NCI-H446 (cell line): Measurements from ENCODE around the gene VAMP4.
"Not testable (repeated sequence)": the region's sequence is repeated elsewhere in the genome, so short reads cannot be mapped to it uniquely, and the experiment has no call there.

ENCODE experiments used
- DNase-seq, 2 experiments: peaks; one replicate each; lab custom pipeline; 2025; lab: John Stamatoyannopoulos, UW

Gene VAMP4

DNA sequence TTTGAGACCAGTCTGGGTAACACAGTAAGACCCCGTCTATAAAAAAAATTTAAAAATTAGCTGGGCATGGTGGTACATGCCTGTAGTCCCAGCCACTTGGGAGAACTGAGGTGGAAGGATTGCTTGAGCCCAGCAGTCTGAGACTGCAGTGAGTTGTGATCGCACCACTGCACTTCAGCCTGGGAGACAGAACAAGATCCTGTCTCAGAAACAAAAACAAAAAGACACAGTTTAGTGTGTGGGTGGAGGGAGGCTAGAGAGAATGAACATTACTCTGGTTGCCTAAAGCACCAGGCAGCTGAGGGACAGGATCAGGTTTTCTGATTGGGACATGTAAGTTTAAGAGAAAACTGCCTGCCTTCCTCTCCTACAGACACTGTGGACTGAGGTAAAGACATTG is 42.3 kb downstream of the VAMP4 start:
- DNase-seq = no peak

DNA sequence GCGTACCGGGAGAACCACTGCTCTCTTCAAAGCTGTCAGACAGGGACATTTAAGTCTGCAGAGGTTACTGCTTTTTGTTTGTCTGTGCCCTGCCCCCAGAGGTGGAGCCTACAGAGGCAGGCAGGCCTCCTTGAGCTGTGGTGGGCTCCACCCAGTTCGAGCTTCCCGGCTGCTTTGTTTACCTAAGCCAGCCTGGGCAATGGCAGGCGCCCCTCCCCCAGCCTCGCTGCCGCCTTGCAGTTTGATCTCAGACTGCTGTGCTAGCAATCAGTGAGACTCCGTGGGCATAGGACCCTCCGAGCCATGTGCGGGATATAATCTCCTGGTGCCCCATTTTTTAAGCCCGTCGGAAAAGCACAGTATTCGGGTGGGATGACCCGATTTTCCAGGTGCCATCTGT is 46.1 kb downstream of the VAMP4 start:
- not testable (repeated sequence) for DNase-seq

DNA sequence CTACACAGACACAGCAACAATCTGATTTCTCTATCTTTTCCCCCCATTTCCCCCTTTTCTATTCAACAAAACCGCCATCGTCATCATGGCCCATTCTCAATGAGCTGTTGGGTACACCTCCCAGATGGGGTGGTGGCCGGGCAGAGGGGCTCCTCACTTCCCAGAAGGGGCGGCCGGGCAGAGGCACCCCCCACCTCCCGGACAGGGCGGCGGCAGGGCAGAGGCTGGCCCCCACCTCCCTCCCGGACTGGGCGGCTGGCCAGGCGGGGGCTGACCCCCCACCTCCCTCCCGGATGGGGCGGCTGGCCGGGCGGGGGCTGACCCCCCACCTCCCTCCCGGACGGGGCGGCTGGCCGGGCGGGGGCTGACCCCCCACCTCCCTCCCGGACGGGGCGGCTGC is 48.3 kb downstream of the VAMP4 start:
- DNase-seq = not testable (repeated sequence)

DNA sequence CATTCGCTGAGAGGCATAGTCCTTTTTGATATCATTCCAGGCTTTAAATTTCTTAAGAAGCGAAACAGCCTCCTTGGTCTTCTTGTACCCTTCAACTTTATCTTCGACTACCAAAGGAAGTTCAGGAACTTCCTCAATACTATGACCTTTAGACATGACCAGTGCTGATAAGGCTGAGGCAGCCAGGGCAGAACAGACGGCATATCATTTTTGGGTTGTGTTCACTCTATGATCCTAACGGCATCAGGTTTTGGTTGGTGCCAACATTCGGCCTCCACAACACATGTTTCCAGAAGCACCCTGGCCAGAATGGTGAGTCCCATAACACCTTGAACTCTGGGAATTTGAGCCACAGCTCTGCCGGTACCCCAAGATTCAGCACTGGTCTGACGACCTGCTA is 58.0 kb downstream of the VAMP4 start:
- no peak for DNase-seq

DNA sequence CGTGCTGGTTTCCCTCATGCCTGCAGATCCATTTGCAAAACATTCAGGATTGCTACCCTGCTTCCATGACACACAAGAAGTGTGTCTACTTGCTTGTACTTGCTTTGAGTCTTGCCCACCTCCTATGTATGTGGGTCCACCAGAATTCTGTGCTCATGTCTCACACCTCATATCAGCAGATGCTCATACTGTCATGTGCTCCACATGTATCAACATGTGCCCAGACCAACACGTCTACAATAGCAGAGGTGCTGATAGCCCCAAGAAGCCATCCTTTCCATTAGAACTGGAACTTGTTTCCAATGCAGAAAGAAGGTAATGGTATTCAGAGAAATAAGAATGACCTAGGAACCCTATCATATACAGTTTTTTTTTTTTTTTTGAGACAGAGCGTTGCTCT is 61.5 kb downstream of the VAMP4 start:
- no peak for DNase-seq

DNA sequence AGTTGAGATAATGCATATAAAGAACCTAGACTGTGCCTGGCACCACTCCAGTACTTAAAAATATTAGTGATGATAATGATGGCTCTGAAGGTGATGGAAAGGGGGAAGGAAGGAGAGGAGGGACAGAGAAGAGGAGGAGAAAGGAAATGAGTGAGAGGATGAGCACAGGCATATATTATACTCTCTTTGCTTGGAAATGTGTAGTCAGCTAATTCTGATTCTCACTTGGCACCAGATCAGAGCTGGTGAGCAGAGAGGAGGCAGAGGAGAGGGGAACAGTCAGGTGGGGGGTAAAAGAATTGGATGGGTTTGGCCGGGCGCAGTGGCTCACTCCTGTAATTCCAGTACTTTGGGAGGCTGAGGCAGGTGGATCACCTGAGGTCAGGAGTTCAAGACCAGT is 65.0 kb downstream of the VAMP4 start:
- no peak for DNase-seq

DNA sequence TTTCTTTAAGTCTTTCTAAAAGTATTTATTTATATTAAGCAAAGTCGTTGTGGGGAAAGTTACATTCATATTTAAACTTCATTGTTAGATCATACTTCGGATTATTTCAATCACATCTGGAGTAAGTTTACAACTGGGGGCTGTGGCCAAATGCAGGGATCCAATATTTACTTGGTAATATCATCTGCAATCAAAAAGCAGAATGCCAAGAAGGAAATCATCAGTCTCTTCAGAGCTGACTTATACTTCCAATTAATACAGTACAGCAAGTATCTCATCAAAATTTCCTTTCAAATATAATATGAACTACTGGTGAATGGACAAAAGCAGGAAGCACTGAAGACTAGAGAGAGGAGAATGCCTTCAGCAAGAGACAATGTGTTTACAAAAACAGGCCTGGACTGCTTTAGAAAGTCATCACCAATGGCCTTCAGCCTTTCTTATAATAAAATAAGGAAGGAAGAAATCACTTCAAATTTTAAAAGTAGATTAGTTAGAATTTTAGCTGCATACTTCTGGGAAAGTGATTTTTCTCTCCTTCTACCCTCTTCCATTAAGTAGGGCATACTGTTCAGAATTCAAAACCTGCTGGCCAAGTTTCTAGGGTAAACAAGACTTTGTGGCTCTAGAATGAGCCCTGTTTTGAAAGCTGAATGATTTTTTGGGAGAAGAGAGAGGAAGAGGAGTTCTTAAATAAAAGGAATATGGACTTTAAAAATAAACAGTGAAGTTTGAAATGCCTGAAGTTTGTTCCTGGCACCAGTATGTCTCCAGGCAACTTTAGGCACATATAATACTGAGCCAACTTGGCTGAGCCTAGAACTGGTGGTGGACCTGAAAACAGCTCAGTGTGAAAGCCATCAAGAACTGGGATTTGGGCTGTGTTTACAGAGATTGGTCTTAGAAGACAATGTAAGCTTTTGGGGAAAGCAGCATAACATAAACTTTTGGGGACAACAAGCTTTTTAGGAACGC is 67.1 kb downstream of the VAMP4 start:
- DNase-seq = peak in 1 of 2 experiments; percentile 11

DNA sequence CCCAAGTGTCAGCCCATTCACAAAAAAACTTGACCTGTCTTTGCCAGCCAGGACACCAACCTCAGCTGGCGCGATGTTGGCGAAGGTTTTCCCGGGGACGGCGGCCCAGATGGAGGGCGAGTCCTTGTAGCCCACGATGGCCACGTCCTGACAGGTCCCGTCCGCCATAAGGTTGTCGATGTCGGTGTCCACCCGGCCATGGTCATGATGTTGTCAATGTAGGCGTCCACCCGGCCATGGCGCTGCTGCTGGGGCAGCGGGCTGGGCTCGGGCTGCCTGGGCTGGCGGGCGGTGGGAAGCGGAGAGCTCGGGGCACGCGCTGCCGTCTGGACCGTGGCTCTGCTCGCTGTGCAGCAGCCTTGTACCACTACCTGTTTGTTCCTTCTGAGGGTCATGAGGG is 71.1 kb downstream of the VAMP4 start:
- DNase-seq = no peak

DNA sequence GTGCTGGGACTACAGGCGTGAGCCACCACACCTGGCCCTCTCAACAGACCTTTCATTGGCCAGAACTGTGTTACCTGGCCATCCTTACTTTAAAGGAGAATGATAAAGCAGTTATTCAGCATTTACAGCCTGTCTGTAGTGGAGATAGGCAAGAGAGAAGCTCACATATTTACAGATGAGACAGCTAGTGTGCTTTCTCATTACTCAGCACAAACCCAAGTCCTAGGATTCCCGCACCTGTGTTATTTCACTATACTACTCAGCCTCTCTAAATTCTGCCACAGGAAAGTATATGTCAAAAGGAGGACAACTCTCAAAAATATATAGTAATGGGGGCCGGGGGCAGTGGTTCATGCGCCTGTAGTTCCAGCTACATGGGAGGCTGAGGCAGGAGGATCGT is 73.5 kb downstream of the VAMP4 start:
- no peak for DNase-seq

DNA sequence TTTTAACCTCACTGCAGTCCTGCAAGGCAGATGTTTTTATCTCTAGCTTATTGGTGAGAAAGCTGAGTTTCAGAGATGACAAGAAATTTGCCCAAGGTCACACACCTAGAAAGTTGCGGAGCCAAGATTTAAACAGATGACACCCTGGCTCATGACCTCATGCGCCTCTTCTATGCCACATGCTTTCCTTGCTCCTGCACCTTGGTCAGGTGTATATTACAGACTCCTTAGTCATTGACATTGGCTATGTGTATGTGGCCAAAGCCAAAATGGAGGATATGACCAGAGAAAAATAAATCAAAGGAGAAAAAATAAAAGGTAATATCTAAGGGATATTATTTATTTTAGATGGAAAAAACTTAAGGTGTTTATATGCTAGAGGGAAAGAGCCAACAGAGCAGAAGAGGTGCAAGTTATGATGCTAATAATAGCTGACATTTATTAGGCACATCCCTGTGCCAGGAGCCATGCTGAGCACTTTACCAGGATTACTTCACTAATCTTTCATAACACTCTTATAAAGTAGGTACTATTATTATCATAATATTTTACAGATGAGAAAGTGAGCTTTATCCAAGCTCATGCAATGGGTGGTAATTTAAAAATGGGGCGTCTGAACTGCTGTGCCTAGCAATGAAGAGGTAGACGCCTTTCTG is 75.6 kb downstream of the VAMP4 start:
- no peak for DNase-seq

DNA sequence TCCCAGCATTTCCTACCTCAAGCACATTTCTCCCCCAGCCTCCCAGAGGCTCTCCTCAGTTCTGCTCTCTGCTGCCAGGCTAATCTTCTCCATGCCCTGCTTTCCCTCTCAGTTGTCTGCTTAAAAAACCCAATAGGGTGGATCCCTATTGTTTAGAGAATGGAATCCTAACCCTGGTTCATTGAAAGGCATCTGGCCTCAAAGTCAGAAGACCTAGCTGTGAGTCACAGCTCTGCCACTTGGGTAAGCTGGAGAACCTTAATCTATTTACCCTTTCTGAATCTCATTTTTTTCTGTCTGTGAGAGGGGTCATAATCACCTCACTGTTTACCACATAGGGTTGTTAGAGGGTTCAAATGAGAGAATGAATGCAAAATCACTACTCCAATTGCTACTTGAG is 76.9 kb downstream of the VAMP4 start:
- DNase-seq = no peak

DNA sequence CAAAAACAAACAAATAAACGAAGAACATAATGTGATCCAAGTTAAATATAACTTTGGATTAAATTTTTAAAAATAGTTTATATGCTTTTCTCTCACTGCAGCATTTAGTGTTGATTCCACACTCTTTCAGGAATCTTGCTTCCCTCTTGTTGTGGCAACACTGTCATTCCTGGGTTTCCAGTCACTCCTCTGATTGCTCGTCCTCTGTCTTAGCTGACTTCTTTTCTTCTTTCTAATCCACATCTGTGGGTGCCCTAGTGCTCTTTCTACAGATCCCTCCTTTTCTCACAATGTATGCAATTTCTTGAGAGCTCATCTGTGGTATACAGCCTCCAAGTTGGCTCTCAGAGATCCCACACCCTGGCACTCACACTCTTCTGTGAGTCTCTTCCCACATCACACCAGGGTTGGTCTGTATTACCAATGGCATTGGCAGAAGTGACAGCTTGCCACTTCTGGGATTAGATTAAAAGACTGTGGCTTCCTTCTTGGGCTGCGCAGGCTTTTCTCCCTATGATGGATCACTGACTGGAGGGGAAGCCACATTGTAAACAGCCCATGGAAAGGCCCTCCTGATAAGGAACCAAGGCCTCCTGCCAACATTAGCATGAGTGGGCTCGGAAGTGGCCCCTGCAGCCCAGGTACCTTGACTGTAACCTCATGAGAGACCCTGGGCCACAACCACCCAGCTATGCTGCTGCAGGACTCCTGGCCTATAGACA is 77.8 kb downstream of the VAMP4 start:
- DNase-seq = no peak

DNA sequence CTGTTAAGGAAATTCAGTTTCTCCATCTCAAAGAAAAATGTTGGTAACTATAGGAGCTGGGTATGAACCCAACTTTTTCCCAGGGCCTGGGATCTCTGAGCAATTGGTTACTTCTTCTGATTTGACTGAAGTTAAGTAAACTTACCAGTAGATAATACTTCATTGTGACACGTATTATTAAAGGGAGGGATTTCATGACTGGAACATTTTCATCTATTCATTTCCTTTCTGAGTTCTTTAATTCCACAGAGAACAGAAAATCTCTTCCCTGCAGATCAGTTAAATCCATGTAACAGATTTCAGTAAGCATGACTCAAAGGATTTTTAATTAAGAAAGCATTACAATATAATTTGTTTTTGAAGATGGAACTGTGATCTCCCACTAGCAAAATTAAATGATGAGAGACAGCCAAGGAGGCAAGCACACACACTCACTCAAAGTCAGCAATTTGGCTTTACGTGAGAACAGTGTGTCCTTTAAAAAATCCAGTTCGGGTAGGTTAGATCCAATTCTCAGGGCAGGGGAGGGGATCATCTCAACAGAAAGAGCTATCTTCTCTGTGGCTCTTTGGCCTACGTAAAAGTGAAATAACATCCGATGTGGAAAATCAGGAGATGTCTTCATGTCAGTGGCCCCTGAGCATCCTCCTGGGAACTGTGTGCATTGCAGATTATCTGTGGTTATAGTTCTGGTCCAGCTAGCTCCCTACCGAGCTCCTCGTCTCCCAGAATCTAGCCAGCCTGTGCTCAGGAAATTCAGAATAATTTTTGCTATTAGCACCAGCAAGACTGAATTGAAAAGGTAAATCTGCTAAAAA is 78.6 kb downstream of the VAMP4 start:
- DNase-seq = no peak

DNA sequence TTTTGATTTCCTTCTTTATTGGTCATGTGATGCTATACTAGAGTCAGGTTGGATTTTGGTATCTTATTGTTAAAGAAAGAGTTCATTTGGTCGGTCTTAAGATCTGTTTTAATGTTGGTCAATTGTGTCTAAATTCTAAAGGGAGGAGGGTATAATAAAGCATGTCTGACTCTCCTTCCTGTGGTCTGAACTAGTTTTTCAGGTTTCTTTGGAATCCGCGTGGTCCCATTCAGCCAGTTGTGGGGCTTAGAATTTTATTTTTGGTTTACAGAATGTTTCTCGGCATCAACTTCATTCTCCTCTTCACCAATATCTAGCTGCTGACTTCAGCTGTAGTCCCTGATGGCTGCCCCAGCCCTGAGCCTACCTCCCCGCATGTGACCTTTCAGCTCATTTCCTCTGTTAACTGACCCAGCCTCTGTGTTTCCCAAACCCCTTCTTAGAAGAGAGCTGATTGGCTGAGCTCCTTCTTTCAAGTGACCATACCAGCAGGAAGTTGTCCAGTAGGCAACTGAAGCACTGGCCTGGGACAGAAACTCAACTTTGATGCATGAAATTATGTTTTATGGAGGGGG is 80.7 kb downstream of the VAMP4 start:
- DNase-seq = no peak

DNA sequence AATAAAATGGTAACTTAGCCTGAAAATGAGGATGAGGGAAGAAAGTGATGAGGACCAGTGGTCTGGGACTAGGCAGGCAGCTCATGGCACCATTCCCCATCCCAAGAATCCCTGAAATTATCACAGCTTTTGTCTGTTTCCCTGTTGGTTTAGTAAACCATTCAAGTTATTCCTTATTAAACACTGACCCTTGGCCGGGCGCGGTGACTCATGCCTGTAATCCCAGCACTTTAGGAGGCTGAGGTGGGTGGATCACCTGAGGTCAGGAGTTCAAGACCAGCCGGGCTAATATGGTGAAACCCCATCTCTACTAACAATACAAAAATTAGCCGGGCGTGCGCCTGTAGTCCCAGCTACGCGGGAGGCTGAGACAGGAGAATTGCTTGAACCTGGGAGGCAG is 85.7 kb downstream of the VAMP4 start:
- not testable (repeated sequence) for DNase-seq

DNA sequence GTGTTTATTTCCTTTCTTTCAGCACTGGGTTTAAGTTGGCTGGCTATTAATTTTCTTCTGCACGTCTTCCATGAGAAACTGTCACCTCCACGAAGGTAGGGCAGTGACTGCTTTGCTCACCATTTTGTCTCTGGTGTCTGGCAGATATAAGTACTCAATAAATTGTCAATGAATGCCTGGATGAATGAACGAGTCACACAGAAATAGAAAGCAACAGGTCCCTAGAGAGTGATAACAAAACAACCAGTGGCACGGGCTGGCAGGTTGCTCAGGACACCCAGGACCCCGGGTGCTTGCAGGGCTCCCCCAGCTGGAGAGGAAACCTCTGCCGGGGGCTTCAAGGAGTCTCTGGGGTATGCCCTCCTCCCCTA is 86.1 kb downstream of the VAMP4 start:
- DNase-seq = no peak

DNA sequence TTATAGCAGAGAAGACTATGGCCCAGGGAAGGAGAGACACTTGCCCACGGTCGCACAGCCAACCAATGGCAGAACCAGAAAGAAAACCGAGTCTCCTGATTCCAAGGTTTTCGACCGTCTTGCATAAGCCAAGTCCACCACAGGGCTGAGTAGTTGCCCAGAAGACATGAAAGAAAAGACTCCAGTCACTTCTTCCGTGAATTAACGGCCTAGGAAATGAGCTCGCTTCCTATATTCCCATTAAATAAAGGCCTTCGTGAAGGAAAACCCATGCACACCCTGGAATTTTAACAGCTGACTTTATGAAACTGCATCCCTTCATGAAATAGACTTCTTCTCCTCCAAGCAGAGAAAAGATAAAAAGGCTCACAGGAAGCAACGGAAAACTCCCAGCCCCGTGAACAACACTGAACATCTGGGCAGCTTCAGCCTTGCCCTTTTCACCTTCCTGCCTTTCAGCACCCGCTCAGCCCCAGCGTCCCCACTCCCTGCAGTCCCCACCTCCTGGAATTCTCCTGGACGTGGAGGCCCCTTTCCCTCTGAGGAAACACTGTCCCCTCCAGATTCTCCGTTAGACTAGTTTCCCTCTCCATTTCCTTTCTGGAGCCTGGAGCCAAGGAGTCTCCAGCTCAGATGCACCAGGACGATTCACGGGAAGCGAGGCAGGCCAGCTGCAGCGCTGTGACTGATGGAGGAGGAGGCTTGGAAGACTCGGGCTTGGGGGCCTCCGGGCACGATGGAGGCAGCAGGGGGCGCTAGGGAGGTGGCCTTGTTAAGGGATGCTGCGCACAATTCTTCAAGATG is 86.7 kb downstream of the VAMP4 start:
- peak in 1 of 2 experiments; percentile 30 for DNase-seq

DNA sequence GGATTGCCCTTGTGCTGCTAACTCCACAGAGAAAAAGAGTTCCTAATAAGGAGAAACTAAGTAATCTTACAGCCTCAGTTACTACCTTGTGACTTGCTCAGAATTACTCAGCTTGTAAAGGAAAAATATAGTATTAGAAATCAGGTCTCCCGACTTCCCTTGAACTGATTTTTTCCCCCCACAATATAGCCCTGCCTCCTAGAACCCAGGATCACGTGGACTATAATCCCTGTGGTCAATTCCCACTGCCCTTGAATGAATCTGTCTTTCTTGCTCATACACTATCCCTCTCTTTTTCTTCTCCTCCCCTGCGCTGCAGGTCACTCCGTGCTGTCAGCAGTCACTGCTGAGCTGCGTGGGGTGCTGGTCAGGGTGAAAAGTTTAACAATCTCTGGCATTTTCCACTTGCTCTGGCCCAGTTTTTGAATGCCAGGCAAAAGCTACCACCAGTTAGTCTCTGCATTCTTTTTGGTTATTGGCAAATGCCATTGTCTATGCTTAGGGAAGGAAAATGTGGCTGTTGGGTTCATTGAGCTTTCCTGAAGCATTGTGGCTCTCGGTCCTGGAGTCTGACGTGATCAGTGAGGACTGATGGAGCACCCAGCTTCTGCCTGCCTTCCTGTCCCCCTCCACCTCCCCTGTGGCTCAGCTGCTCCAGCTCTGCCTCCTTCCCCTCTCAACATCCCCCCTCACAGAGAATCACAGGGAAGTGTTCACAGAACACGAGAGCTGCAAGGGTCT is 87.5 kb downstream of the VAMP4 start:
- no peak for DNase-seq

DNA sequence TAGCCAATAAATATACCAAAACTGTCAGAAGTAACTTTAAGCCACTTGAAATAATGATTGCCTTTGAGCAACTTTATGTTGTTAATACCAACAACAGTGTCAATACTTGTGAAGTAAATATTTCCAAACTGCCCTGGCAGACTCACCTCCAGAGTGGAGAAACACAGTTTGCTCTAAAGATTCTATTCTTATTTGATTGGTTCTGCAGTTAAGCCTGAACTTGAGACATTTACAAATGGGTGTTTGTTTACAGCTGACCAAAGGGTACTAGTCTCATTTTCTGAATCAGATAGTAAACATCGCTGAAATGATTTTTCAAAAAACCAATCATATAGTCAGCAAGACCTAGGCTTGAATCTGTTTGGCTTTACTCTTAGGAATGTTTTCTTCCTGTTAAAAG is 88.1 kb downstream of the VAMP4 start:
- DNase-seq = no peak

DNA sequence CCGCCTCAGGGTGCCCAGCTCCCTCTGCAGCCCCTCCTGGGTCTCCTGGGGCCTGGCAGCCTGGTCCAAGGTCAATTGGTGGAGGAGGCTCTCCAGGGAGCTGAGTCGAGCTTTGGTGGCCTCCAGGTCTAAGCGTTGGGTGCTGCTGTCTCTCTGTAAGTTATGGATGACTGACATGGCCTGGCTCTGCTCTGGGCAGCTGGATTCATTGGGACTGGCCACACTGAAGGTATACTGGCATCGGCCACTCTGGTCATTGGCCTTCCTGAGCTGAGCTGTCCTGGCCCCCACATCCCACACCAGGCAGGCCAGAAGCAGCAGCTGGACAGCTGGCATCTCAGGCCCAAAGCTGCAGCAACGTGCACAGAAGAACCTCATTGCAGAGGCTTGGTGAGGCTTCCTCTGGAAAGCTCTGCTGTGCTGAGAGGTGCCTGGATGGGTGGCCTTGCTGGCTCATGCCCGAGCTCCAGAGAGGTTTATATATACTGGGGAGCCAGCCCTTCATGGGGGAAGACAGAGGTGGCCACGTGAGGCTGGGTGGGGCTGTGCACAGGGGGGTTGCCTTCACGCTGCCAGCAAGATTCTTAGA is 89.5 kb downstream of the VAMP4 start, which contains the start of gene MYOC:
TSS of gene MYOC (minus strand) at position 455 of the 589 bp plus-strand sequence. CDS start at position 378, 77 bp downstream.
- DNase-seq = no peak
